HG03139 (cell line): ENCODE measurements around the gene CYB5B.
A peak's percentile ranks its signal among the peaks of the same experiment; 100 is the strongest.

ENCODE experiments used
- ATAC-seq: cut with Tn5 transposase; IDR thresholded peaks from one replicate; pipeline ENCODE4 v1.9.1; 2021; ENCODE audit not compliant: unreplicated experiment

The CYB5B gene

GRCh38 chr16:69443927-69444631 is 19.7 kb downstream of the CYB5B start:
- no peak for ATAC-seq

GRCh38 chr16:69444873-69445517 is 20.6 kb downstream of the CYB5B start:
- no peak for ATAC-seq

- no peak for ATAC-seq
Observed at GRCh38 chr16:69448470-69449193, 24.2 kb downstream of the CYB5B start.

- no peak for ATAC-seq
Observed at GRCh38 chr16:69451166-69451565, 26.7 kb downstream of the CYB5B start.

GRCh38 chr16:69453936-69454335 is 29.5 kb downstream of the CYB5B start:
- no peak for ATAC-seq

- ATAC-seq = no peak
Observed at GRCh38 chr16:69463876-69464275, 39.5 kb downstream of the CYB5B start.

GRCh38 chr16:69465083-69465721 is 40.8 kb downstream of the CYB5B start:
- ATAC-seq = no peak

- no peak for ATAC-seq
Observed at GRCh38 chr16:69465881-69466280, 41.5 kb downstream of the CYB5B start.

- ATAC-seq = no peak
Observed at GRCh38 chr16:69466547-69466946, 42.1 kb downstream of the CYB5B start.

- no peak for ATAC-seq
Observed at GRCh38 chr16:69467080-69467479, 42.7 kb downstream of the CYB5B start.

GRCh38 chr16:69467531-69468204 is 43.2 kb downstream of the CYB5B start:
- ATAC-seq = no peak

- ATAC-seq = peak; percentile 59
Observed at GRCh38 chr16:69469807-69470561, 45.6 kb downstream of the CYB5B start.

- ATAC-seq = no peak
Observed at GRCh38 chr16:69471121-69471520, 46.7 kb downstream of the CYB5B start.

GRCh38 chr16:69474408-69474807 is 50.0 kb downstream of the CYB5B start:
- ATAC-seq = no peak

GRCh38 chr16:69476920-69477443 is 52.6 kb downstream of the CYB5B start:
- ATAC-seq = no peak

GRCh38 chr16:69477546-69477945 is 53.1 kb downstream of the CYB5B start:
- no peak for ATAC-seq

GRCh38 chr16:69478685-69479084 is 54.3 kb downstream of the CYB5B start:
- ATAC-seq = no peak

- ATAC-seq = no peak
Observed at GRCh38 chr16:69479775-69480174, 55.4 kb downstream of the CYB5B start.

GRCh38 chr16:69481901-69482341 is 57.5 kb downstream of the CYB5B start:
- no peak for ATAC-seq

GRCh38 chr16:69482410-69482991 is 58.1 kb downstream of the CYB5B start:
- ATAC-seq = no peak
